K562 (cell line): ENCODE measurements around the gene KISS1. TPM values are rescaled to one million over a fixed set of nuclear protein-coding genes. Genes with fewer than 3 reads are reported as not detected.

Experiments used
- ATAC-seq: fragments of 200-7000 bp; cut with Tn5 transposase; 3 replicates; pipeline ENCODE4 v1.9.1; 2020; ENCODE audit warnings: moderate library complexity
- BruUV-seq: library from RNA; stranded (reverse); fragments of 400-500 nt; replicated peaks from 2 replicates; lab custom pipeline; 2021; lab: Mats Ljungman, UMichigan
- CTCF ChIA-PET: fragments of 300-600 bp; formaldehyde crosslinking; extraction: SDS; loops from one replicate; lab custom pipeline; 2021; ENCODE audit warnings: low intra/inter-chr PET ratio; lab: Yijun Ruan, JAX
- POLR2A ChIA-PET: fragments of 300-600, 350-650 bp; sonication (Branson Sonifier 250); formaldehyde crosslinking; extraction: SDS; loops from one replicate; lab custom pipeline; 2021; ENCODE audit warnings: antibody characterized with exemption, inconsistent platforms; lab: Yijun Ruan, JAX
- DNase-seq, 4 experiments: peaks; one replicate each; pipeline versions ENCODE4 v3.0.0 to v3.0.0-alpha.2; 2011 to 2018; ENCODE audit warnings: low spot score in 3 of 4, mixed read lengths in 3 of 4; ENCODE audit errors: extremely low read depth in 1 of 4
- FAIRE-seq: peaks from 2 replicates; lab custom pipeline; 2011; peaks lifted over from hg19 to GRCh38; lab: Jason Lieb, UNC
- H2AFZ ChIP-seq: 2 replicates; pipeline ENCODE4 v1.6.0; 2011; ENCODE audit warnings: low read depth, low read length, control low read depth, inconsistent platforms
- H3K27ac ChIP-seq: fragments of 200-600 bp; 3 replicates; pipeline ENCODE4 v1.8.0; 2011; ENCODE audit warnings: low read depth, mild to moderate bottlenecking, control low read depth, inconsistent platforms, low read length, moderate library complexity, mixed read lengths; ENCODE audit errors: extremely low read depth
- H3K27me3 ChIP-seq, 2 experiments: fragments of 300-600 bp in 1 of 2; 2 replicates in 1 of 2; 3 replicates in 1 of 2; pipeline versions ENCODE4 v1.6.0 to v1.8.0; 2011; ENCODE audit warnings: inconsistent platforms in 2 of 2, low read length in 2 of 2, mild to moderate bottlenecking in 1 of 2, mixed read lengths in 1 of 2, moderate library complexity in 1 of 2; ENCODE audit not compliant: control insufficient read depth in 2 of 2, insufficient read depth in 2 of 2
- H3K36me3 ChIP-seq: fragments of 300-600 bp; 3 replicates; pipeline ENCODE4 v1.8.0; 2011; ENCODE audit warnings: mild to moderate bottlenecking, low read length, inconsistent platforms; ENCODE audit not compliant: control insufficient read depth, insufficient read depth
- H3K4me1 ChIP-seq, 2 experiments: fragments of 200-600 bp in 1 of 2; replicated peaks in 1 of 2; 2 replicates in 1 of 2; 3 replicates in 1 of 2; pipeline versions ENCODE4 v1.5.1 to v1.8.0; 2011; ENCODE audit warnings: inconsistent platforms in 2 of 2, low read length in 2 of 2, mild to moderate bottlenecking in 1 of 2, mixed read lengths in 1 of 2, moderate library complexity in 1 of 2; ENCODE audit not compliant: control insufficient read depth in 2 of 2, insufficient read depth in 2 of 2
- H3K4me2 ChIP-seq: 2 replicates; pipeline ENCODE4 v1.6.1; 2011; ENCODE audit warnings: low read length, control low read depth, inconsistent platforms, mixed read lengths; ENCODE audit not compliant: insufficient read depth
- H3K4me3 ChIP-seq: fragments of 200-600 bp; sonication (generic), shearing (Covaris generic); 2 replicates; pipeline ENCODE4 v1.5.1; 2016; ENCODE audit warnings: control low read depth, inconsistent platforms
- H3K79me2 ChIP-seq: fragments of 200-600 bp; 3 replicates; pipeline ENCODE4 v1.8.0; 2011; ENCODE audit warnings: low read length, inconsistent platforms; ENCODE audit not compliant: control insufficient read depth, insufficient read depth
- H3K9ac ChIP-seq, 2 experiments: 2 replicates each; pipeline versions ENCODE4 v1.6.0 to v1.6.1; 2011; ENCODE audit warnings: low read depth in 2 of 2, low read length in 2 of 2, control low read depth in 1 of 2, inconsistent platforms in 1 of 2, mild to moderate bottlenecking in 1 of 2, mixed read lengths in 1 of 2; ENCODE audit not compliant: insufficient read depth in 1 of 2
- H3K9me1 ChIP-seq: one replicate; pipeline ENCODE4 v1.6.0; 2011; ENCODE audit warnings: inconsistent platforms, mild to moderate bottlenecking, low read length, moderate library complexity; ENCODE audit not compliant: control insufficient read depth, insufficient read depth
- H3K9me3 ChIP-seq: replicated peaks from 2 replicates; pipeline ENCODE4 v1.5.1; 2011; ENCODE audit warnings: low read depth, low read length, inconsistent platforms; ENCODE audit not compliant: control insufficient read depth, insufficient read depth
- H4K20me1 ChIP-seq: replicated peaks from 2 replicates; pipeline ENCODE4 v1.6.1; 2011; ENCODE audit warnings: low read length, inconsistent platforms, mixed read lengths; ENCODE audit not compliant: control insufficient read depth, insufficient read depth
- FOXO4 ChIP-seq: fragments of 450-650 bp; formaldehyde crosslinking; IDR thresholded peaks from 2 replicates; pipeline ENCODE4 v1.4.0; 2020; ENCODE audit warnings: mild to moderate bottlenecking, moderate library complexity
- GABPA ChIP-seq: fragments of 200-800 bp; sonication (Bioruptor generic); conservative IDR thresholded peaks from 2 replicates; pipeline ENCODE4 v1.6.1; 2016; ENCODE audit warnings: low read depth, missing genetic modification characterization, missing compliant biosample characterization
- LEF1 ChIP-seq: fragments of 450-650 bp; IDR thresholded peaks from 2 replicates; pipeline ENCODE4 v1.6.1; 2016; ENCODE audit warnings: mild to moderate bottlenecking
- MAX ChIP-seq: sonication (generic); formaldehyde crosslinking; IDR thresholded peaks from 2 replicates; pipeline ENCODE4 v1.9.0; 2022; ENCODE audit warnings: mild to moderate bottlenecking, missing genetic modification reagents
- NFE2 ChIP-seq: IDR thresholded peaks from 2 replicates; pipeline ENCODE4 v1.6.1; 2014; ENCODE audit warnings: antibody characterized with exemption, low read depth
- REST ChIP-seq, 2 experiments: fragments of 450-650 bp; formaldehyde crosslinking in 1 of 2; IDR thresholded peaks; 2 replicates each; pipeline versions ENCODE4 v1.4.0 to v1.6.1; 2014 to 2020; ENCODE audit warnings: mild to moderate bottlenecking in 2 of 2, borderline replicate concordance in 1 of 2, low read depth in 1 of 2
- ZNF12 ChIP-seq: sonication (generic); formaldehyde crosslinking; IDR thresholded peaks from 2 replicates; pipeline ENCODE4 v1.4.0; 2020; ENCODE audit warnings: mild to moderate bottlenecking, missing genetic modification reagents
- ZNF140 ChIP-seq: fragments of 250-450 bp; sonication (Bioruptor Pico); IDR thresholded peaks from 2 replicates; pipeline ENCODE4 v1.8.0; 2021; ENCODE audit warnings: moderate library complexity, mild to moderate bottlenecking, inconsistent platforms
- ZNF239 ChIP-seq: fragments of 250-450 bp; sonication (Bioruptor Pico); IDR thresholded peaks from 2 replicates; pipeline ENCODE4 v1.4.0; 2020; ENCODE audit warnings: mild to moderate bottlenecking
- ZNF311 ChIP-seq: fragments of 250-450 bp; sonication (Bioruptor Pico); IDR thresholded peaks from 2 replicates; pipeline ENCODE4 v1.4.0; 2020; ENCODE audit warnings: mild to moderate bottlenecking, moderate library complexity
- ZNF766 ChIP-seq: fragments of 200-800 bp; sonication (Bioruptor generic); conservative IDR thresholded peaks from 2 replicates; pipeline ENCODE4 v1.6.1; 2016; ENCODE audit warnings: missing genetic modification characterization, missing compliant biosample characterization
- WGBS: fragments of 100-300 bp; shearing (Covaris generic); methylation state at CpG from one replicate; pipeline ENCODE4 v1.1.6; 2016; ENCODE audit warnings: low coverage, mixed read lengths; ENCODE audit not compliant: insufficient coverage; ENCODE audit errors: missing lambda C conversion rate; 5-methylcytosine and 5-hydroxymethylcytosine counted together
- in situ Hi-C: fragments of 300-500 bp; cut with MboI; formaldehyde crosslinking; loops from 4 replicates; pipeline ENCODE4 v1.15.0; 2018; ENCODE audit warnings: inconsistent platforms, mixed read lengths
- intact Hi-C: fragments of 100-400 bp; cut with micrococcal nuclease; formaldehyde crosslinking; loops from 2 replicates; pipeline ENCODE4 v1.14.2; 2022
- polyA plus RNA-seq, 8 experiments: library from polyadenylated mRNA; depleted of rRNA in 4 of 8; stranded (reverse) in 5 of 8; unstranded in 3 of 8; fragments of >200 nt; fragmentation: Nextera tagmentation in 2 of 8; fragmentation: Illumina TruSeq in 1 of 8; extraction: Ambion mirVana in 2 of 8; extraction: Trizol in 1 of 8; gene quantifications; 2 replicates each; pipeline versions ENCODE4 v1.2.1 to v1.2.3, GENCODE V29; 2011 to 2014; ENCODE audit warnings: inconsistent platforms in 1 of 8, missing spikeins in 1 of 8
- total RNA-seq, 7 experiments: library from RNA; depleted of rRNA in 6 of 7; stranded (reverse); fragments of >200 nt in 6 of 7; fragmentation: Illumina TruSeq in 2 of 7; extraction: Trizol in 2 of 7; gene quantifications; 2 replicates each; pipeline versions ENCODE4 v1.2.1 to v1.2.3, GENCODE V29; 2011 to 2021; ENCODE audit warnings: low replicate concordance in 1 of 7

Gene KISS1
- total and polyA plus RNA-seq, 9 of the 15 experiments (the other 6 are each of a cell fraction or from before 2014, with no cell fraction given) = 0.31 TPM; not detected in 8

GRCh38 chr1:204178487-204179281 is 17.6 kb downstream of the KISS1 start:
- Histone ChIP-seq H3K36me3 (no peaks in the 10 kb centered on the region), H3K4me1 (peaks cover 18 to 27% of the 10 kb centered on the region in 2 experiments; a peak in 4 of 5 replicates), H3K27ac (no peak overlapping the region), H3K4me3 (no peak overlapping the region), H3K9me3 (no peaks in the 10 kb centered on the region), H4K20me1 (no peaks in the 10 kb centered on the region), H3K4me2 (no peak overlapping the region), H3K27me3 (peaks cover 5 to 18% of the 10 kb centered on the region in 2 experiments; a peak in 4 of 5 replicates), H3K9ac (peak overlapping the region in 1 of 2 experiments; percentile 36; a peak in 1 of 4 replicates), H2AFZ (no peak overlapping the region), H3K9me1 (no peaks in the 10 kb centered on the region), H3K79me2 (no peaks in the 10 kb centered on the region)
- POLR2A ChIA-PET = interaction anchor here (0.6 to 1.5 kb wide), 5 partner anchors 8 to 953 kb away, joined by 3 read pairs; no protein-coding TSS in a partner anchor
- no peak for ATAC-seq
- intact Hi-C loops = no loop called here
- BruUV-seq = no TSS peak
- in situ Hi-C loops = loop anchor here (10.0 kb wide), 1 partner anchor 326 kb away; no protein-coding TSS in a partner anchor
- no peak for DNase-seq
- CTCF ChIA-PET = no interaction called here
- FAIRE-seq = no peak
- 8% methylated on average over 7 of the region's 7 CpGs for WGBS
- peak; percentile 27 for TF ChIP-seq REST (IDR thresholded peaks at IDR 0.05; ENCODE audit: borderline replicate concordance)
- peak; percentile 36; the same call in 1 of the 2 replicates for TF ChIP-seq REST (CRISPR knock-in tag; IDR thresholded peaks at IDR 0.05; ENCODE audit: low read depth)
- 0 out of 2 replicates have a peak, but pooled peaks have one; percentile 54 for TF ChIP-seq FOXO4 (CRISPR knock-in tag)
- TF ChIP-seq ZNF12 (CRISPR knock-in tag) = no peak
- TF ChIP-seq LEF1 = no peak
- TF ChIP-seq GABPA (tag) = 0 out of 2 replicates have a peak, but pooled peaks have one; percentile 20
- 0 out of 2 replicates have a peak, but pooled peaks have one; percentile 32 for TF ChIP-seq MAX (CRISPR knock-in tag)
- TF ChIP-seq ZNF311 = no peak
- peak; percentile 63; the same call in 1 of the 2 replicates for TF ChIP-seq ZNF239 (CRISPR knock-in tag)
- TF ChIP-seq ZNF766 (CRISPR knock-in tag) = peak; percentile 17; the same call in 1 of the 2 replicates
- peak; percentile 77 for TF ChIP-seq NFE2
- no peak for TF ChIP-seq ZNF140 (CRISPR knock-in tag)
